Measurements from ENCODE around the gene MBD5.
A peak's percentile ranks its signal among the peaks of the same experiment; 100 is the strongest.
"Not testable (repeated sequence)": the region's sequence is repeated elsewhere in the genome, so short reads cannot be mapped to it uniquely, and the experiment has no call there.

MBD5 gene

GRCh38 chr2:148523315-148523714, 502.4 kb downstream of the MBD5 start:
- DNase-seq (ENCODE audit: low read depth in 2 of 2) = no peak

GRCh38 chr2:148524519-148524919, 503.6 kb downstream of the MBD5 start:
- DNase-seq (ENCODE audit: low read depth in 2 of 2) = peak in 1 of 2 donors; percentile 51

- DNase-seq (ENCODE audit: low read depth in 2 of 2) = no peak
Observed at GRCh38 chr2:148525130-148525529, 504.2 kb downstream of the MBD5 start.

GRCh38 chr2:148526509-148527346, 505.8 kb downstream of the MBD5 start:
- DNase-seq (ENCODE audit: low read depth in 2 of 2) = no peak

- no peak for DNase-seq (ENCODE audit: low read depth in 2 of 2)
Observed at GRCh38 chr2:148527488-148528340, 506.8 kb downstream of the MBD5 start.

- DNase-seq (ENCODE audit: low read depth in 2 of 2) = no peak
Observed at GRCh38 chr2:148528356-148529064, 507.6 kb downstream of the MBD5 start.

- DNase-seq (ENCODE audit: low read depth in 2 of 2) = no peak
Observed at GRCh38 chr2:148529745-148530144, 508.9 kb downstream of the MBD5 start.

- no peak for DNase-seq (ENCODE audit: low read depth in 2 of 2)
Observed at GRCh38 chr2:148530350-148530749, 509.5 kb downstream of the MBD5 start.

- no peak for DNase-seq (ENCODE audit: low read depth in 2 of 2)
Observed at GRCh38 chr2:148531235-148531634, 510.3 kb downstream of the MBD5 start.

- DNase-seq (ENCODE audit: low read depth in 2 of 2) = no peak
Observed at GRCh38 chr2:148531669-148532428, 511.0 kb downstream of the MBD5 start.

GRCh38 chr2:148533004-148533403, 512.1 kb downstream of the MBD5 start:
- DNase-seq (ENCODE audit: low read depth in 2 of 2) = no peak

- no peak for DNase-seq (ENCODE audit: low read depth in 2 of 2)
Observed at GRCh38 chr2:148533685-148534084, 512.8 kb downstream of the MBD5 start.

- no peak for DNase-seq (ENCODE audit: low read depth in 2 of 2)
Observed at GRCh38 chr2:148534416-148535204, 513.7 kb downstream of the MBD5 start.

GRCh38 chr2:148538375-148538774, 517.5 kb downstream of the MBD5 start:
- DNase-seq (ENCODE audit: low read depth in 2 of 2) = no peak

- no peak for DNase-seq (ENCODE audit: low read depth in 2 of 2)
Observed at GRCh38 chr2:148540022-148540421, 519.1 kb downstream of the MBD5 start.

GRCh38 chr2:148541792-148542191, 520.9 kb downstream of the MBD5 start:
- no peak for DNase-seq (ENCODE audit: low read depth in 2 of 2)

GRCh38 chr2:148542614-148543013, 521.7 kb downstream of the MBD5 start:
- DNase-seq (ENCODE audit: low read depth in 2 of 2) = no peak

GRCh38 chr2:148543088-148543540, 522.2 kb downstream of the MBD5 start:
- not testable (repeated sequence) for DNase-seq (ENCODE audit: low read depth in 2 of 2)

GRCh38 chr2:148545390-148546256, 524.7 kb downstream of the MBD5 start:
- no peak for DNase-seq (ENCODE audit: low read depth in 2 of 2)

GRCh38 chr2:148546270-148546669, 525.4 kb downstream of the MBD5 start:
- no peak for DNase-seq (ENCODE audit: low read depth in 2 of 2)
